GM19238 (cell line): ENCODE measurements around the gene DNAJC30.
A peak's percentile ranks its signal among the peaks of the same experiment; 100 is the strongest.
"Not testable (repeated sequence)": the region's sequence is repeated elsewhere in the genome, so short reads cannot be mapped to it uniquely, and the experiment has no call there.

Experiments used
- DNase-seq: peaks from one replicate; pipeline ENCODE4 v3.0.0; 2011; ENCODE audit warnings: low spot score; ENCODE audit not compliant: insufficient read length

Gene DNAJC30

DNA sequence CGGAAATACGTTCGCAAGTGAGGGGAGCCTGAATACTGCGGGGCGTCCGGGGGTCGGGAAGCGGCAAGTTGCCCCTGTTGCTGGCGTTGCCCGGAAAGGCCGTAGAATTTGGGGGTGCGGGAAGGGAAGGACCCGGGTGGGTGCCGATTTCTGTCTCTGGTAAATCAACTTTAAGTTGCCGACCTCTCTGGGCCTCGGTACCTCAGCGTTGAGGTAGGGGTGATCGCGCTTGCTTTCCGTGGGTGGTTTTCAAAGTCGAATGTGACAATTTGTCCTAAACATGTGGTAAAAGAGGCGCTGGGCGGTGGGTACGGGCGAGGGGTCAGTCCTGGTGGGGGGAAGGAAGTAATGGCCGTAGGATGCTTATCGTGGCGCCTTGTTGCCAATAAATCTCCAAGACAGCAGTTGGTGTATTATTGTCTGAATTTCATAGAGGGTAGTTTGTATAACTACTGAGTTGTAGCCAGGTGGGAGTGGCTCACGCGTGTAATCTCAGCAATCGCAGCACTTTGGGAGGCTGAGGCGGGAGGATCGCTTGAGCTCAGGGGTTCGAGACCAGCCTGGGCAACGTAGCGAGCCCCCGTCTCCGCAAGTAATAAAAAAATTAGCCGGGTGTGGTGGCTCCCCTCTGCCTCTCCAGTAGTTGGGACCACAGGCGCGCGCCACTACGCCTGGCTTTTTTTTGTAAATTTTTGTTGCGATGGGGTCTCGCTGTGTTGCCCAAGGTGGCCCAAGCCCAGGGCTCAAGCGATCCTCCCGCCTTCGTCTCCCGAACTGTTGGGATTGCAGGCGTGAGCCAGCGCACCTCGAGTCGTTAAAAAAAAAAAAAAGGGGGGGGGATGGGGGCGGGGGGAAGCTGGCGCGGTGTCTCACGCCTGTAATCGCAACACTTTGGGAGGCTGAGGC lies 788 bp upstream of the DNAJC30 start:
- no peak for DNase-seq

DNA sequence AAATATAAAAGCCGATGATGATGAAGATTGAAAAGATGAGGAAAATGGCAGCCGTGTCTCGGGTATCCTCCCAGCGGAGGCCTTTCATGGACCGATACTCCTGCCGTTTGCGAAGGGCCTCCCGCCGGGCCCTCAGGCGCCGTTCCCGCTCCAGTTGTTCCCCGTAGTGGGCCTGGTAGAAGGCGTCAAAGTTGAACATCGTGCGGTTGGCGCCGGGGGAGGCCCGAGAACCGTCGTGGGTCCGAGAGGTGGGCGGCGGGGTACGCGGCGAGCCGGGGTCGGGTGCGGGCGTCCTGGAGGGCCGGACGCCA lies 553 bp downstream of the DNAJC30 start:
- DNase-seq = no peak

DNA sequence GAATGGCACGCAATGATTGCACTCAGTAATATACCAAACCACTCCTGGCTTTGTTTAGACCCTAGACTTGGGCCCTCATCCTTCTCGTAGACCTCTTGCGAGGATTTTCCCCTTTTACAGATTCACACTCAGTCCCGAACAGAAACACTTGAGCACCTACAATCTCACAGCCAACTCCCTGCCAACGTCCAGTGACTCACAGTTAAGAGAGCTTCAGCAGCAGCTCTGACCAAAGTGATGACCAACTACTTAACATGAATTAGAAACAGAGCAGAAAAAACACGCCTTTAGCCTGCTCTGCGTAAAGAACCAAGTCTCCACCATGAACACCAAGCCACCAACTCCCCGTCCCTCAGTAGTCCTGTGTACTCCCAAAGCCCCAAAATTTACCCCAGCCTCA lies 2.2 kb downstream of the DNAJC30 start:
- DNase-seq = no peak

DNA sequence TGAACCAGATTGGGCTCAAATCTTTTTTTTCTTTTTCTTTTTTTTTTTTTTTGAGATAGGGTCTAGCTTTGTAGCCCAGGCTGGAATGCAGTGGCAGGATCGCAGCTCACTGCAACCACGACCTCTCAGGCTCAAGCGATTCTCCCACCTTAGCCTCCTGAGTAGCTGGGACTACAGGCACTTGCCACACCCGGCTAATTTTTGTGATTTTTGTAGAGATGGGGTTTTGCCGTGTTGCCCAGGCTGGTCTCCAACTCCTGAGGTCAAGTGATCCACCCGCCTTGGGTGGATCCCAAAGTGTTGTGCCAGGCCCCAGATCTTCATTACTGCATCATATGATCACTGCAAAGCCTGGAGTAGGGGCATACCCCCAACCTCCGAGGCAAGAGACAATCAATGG lies 2.8 kb downstream of the DNAJC30 start:
- DNase-seq = no peak

DNA sequence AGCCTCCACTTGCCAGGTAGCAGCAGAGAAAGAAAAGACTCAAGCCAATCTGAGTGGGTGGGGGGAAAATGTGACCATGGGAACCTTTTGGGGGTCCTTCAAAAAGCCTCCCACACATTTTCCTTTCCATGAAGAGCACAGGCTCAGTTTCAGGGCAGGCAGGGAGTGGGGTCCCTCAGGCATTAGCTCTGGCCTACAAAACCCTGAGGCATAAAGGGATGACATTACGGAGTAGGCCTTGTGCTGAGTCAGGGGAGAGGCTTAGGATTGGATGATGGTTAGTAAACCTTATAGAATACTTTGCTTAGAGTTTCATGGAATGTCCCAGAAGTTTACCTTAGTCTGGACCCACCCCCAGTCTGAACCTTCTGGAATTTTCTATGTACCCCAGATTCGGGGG lies 3.5 kb downstream of the DNAJC30 start:
- no peak for DNase-seq

DNA sequence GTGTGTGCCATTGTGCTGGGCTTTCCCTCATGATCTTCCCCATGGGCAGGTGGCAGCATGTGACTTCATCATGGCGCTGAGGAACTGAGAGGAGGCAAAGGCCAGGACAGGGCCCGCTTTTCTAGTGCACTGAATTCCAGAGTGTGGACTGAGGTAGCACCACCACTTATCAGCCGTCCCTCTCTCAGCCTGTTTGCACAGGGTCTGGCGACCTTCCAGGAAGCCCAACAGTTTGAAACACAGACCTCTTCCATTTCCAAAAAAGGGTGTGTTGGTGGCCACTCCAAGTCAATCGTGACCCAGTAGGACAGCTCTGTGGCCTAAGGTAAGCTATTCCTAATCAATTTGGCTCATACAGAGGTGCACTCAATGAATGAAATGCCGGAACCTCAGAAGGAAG lies 4.4 kb downstream of the DNAJC30 start:
- no peak for DNase-seq

DNA sequence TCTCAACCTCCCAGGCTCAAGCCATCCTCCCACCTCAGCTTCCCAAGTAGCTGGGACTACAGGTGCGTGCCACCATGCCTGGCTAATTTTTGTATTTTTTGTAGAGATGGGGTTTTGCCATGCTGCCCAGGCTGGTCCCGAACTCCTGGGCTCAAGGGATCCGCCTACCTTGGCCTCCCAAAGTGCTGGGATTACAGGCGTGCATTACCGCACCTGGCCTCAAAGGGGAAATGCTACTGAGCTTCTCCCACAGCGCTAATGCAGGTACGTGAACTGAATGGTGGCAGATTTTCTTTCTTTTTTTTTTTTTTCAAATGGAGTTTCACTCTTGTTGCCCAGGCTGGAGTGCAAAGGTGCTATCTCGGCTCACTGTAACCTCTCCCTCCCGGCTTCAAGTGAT lies 7.2 kb downstream of the DNAJC30 start:
- not testable (repeated sequence) for DNase-seq

DNA sequence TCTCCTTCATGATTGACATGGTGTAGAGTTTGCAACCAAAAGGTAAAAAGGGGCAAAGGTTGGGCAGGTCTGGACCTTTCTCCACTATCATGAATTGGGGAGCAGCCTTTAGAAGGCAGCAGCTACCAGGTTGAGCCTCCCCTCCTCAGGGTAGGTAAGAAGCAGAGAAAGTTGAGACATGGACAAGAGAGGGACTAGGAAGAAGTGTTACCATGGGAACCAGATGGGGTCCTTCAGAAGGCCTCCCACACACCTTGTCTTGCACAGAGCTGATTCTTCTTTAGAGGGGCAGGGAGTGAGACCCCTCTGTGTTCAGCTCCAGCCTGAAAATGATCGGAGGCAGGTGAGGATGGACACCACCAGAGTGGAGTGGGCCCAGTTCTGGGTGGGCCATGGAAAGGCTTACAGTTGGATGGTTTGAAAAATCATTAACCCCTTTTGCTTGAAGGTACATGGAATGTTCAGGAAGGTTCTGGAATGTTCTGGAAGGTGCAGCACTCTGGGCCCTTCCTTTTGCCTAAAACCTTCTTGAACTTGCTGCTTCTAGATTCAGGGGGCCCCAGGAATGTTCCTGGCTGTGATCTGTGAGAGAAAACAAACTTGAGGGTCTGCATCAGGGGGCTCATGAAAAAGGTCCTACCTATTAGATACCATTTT lies 8.7 kb downstream of the DNAJC30 start:
- no peak for DNase-seq

DNA sequence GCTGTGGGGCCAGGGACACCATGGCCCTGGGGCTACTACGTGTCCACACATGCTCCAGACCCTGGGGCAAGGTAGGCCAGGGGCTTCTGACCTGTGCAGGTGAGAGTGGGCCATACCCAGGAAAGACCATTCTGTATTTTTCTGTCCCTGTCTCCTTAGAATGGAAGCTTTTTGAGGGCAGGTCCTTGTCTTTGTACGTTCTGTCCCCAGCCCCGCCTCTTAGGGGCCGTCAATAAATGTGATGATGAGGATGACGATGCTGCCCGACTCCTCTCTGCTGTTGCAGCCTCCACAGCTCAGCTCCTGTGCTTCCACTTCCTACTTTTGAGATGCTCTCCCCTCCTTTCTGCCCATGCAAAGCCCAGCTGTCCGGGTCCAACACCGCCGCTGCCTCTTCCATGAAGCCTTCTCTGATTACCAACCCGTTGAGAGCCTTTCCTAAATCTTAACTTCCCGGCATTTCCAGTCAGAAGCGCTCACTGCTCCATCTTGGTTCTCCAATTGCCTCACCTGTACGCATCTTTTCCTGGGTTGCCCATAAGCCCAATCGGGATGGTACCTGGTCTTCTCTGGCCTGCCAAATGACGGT lies 11.3 kb downstream of the DNAJC30 start:
- DNase-seq = no peak

DNA sequence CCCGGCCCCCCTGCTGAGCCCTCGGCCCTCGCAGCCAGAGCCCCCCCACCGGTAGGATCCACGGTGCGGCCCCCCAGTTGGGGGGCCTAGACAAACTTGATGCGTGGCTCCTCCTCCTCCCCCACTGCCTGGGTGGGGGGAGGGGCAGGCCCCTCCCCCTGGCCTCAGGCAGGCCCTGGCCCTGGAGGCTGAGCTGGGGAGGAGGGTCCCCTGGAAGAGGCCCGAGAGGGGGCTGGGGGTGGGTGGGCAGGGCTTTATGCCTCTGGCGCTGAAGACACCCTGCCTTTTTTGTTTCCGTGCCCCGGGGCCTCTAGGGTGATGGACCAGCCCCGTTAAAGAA lies 12.0 kb downstream of the DNAJC30 start:
- DNase-seq = no peak

DNA sequence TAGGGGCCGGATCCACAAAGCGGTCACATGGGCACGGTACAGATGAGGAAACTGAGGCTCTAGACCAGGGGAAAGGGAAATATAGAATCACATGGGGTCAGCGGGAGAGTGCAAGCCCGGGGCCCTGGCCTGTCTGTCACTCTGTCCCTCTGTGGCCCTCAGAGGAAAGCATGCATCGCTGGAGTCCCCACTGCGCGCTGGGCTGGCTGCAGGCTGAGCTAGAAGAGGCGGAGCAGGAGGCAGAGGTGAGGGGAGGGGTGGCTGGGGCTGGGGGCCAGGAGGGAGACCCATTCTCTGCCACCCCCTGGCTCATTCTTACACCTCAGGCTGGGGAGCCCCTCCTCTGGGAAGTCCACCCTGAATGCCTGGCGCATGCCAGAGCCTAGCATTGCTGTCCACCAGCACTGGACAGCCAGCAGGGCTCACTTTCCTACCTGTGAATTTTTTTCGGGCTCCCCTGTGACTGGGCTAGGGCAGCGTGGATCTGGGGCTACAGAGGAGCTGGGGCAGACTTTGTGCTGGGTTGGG lies 13.3 kb downstream of the DNAJC30 start:
- no peak for DNase-seq

DNA sequence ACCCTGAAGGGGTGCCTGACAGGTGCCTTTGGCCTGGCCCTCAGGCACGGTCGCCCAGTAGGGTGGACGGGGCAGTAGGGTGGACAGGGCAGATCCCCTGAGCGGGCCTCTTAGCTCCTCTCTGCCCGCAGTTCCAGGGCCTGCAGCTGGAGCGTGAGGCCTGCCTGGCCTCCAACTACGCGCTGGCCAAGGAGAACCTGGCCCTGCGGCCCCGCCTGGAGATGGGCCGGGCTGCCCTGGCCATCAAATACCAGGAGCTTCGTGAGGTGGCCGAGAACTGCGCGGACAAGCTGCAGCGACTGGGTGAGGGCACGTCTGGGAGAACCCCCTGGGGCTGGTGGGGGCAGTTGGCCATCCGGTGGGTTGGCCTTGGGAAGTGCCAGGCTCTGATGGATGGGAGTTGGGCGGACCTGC lies 14.0 kb downstream of the DNAJC30 start:
- DNase-seq = no peak

DNA sequence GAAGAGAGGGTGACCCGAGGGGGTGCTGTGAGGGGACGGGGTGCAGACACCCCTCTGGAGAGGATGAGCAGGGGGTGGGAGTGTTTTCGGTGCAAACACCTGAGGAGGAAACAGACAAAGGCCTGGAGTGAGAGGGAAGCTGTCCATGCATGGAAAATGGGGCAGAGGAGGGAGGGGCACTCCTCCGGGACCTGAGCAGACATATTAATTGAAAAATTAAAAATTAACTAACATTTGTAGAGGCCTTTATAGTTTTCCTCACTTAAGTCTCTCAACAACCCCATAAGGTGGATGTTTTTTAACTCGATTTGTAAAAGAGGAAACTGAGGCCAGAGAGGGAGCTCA lies 14.4 kb downstream of the DNAJC30 start:
- no peak for DNase-seq

DNA sequence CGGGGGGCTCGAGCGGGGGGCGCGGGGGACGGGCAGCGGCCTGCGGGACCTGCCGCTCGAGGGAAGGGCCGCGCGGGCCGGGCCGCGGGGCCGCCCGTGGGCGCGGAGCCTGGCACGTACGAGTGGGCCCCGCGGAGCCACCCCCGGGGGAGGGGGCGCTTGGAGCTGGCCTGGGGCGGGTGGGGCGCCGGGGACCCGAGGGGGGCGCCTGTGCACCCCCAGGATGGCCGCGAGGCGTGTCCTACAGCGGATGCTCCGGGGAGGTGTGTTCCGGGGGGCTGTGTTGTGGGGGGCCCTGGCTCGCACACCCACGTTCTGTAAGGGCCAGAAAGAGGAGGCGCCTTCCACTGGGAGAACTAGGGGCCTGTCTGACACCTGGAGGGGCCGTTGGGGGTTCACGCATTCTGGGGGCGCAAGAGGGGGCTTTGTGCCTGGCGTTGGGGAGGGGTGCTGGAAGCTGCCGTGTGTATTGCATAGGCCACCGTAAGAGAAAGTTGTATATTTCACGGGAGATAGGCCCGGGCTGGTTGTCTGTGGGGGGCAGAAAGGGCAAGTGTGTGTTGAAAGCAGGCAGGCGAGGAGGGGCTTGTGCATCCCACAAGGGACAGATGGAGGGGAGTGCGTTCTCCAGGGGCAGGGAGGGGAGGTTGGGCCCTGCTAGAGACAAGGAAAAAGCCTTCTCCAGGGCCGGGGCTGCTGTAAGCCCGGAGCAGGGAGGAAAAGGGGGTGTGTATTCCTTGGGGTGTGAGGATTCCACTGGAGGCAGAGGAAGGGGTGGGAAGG lies 15.0 kb downstream of the DNAJC30 start:
- DNase-seq = peak; percentile 24

DNA sequence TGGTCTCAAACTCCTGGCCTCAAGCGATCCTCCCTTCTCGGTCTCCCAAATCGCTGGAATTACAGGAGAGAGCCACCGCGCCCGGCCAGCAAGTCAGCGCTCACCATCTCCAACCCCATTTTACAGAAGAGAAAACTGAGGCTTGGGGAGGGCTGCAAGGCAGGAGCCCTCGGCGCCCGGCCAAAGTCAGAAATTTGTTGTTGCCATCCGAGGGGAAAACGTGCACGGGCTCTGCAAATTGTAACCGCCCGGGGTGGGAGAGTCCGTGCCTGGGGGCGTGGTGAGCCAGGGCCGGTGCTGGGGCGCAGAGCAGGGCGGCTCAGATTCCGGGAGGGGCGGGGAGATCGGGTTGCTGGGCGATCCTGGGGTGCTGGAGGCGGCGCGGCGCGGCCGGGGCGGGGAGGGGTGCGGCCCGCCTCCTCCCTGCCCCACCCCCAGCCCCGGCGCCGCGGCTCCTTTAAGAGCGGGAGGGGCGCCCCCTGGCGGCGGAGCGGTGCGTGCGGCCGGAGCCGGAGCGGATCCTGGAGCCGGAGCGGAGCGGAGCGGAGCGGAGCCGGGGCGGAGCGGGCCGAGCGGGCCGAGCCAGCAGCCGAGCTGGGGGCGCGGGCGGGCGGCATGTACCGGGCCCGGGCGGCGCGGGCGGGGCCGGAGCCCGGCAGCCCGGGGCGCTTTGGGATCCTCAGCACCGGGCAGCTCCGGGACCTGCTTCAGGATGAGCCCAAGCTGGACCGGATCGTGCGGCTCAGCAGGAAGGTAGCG lies 15.7 kb downstream of the DNAJC30 start, which contains the start of gene VPS37D:
TSS of gene VPS37D (plus strand) at position 488 of the 759 bp plus-strand sequence. CDS start at position 616, 128 bp downstream.
- peak; percentile 94 for DNase-seq

DNA sequence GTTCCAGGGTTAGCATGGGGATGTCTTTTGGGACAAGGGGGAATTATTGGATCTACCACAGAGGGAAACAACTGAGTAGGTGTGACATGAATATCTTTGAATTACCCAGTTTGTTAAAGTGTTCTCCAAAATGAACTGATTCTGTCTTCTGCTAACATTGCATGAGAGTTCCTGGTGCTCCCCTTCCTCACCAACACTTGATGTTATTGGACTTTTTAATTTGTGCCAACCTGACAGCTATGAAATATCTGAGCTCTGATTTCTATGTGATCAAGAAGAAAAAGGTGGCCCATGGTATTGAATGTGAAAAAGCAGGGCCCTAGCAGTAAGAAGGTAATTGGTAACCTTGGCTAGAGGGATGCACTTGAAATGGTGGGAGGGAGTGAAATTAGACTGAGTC lies 20.2 kb downstream of the DNAJC30 start:
- no peak for DNase-seq

DNA sequence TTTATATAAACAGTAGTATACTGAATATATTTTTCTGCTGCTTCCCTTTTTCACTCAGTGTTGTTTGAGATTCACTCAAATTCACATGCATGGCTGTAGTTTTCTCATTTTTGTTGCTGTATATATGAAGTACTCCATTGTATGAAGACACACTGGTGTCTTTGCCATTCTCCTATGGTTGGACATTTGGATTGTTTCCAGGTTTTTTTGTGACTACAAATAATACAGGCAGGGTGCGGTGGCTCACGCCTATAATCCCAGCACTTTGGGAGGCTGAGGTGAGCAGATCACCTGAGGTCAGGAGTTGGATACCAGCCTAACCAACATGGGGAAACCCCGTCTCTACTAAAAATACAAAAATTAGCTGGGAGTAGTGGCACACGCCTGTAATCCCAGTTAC lies 22.7 kb downstream of the DNAJC30 start:
- DNase-seq = not testable (repeated sequence)

DNA sequence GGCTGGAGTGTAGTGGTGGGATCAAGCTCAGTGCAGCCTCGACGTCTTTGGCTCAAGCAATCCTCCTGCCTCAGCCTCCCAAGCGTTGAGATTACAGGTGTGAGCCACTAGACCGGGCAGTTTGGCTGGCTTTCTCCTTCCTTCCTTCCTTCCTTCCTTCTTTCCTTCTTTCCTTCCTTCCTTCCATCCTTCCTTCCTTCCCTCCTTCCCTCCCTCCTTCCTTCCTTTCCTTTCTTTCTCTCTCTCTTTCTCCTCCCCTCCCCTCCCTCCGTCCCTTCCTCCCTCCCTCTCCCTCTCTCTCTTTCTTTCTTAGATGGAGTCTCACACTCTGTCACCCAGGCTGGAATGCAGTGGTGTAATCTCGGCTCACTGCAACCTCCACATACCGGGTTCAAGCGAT lies 23.3 kb downstream of the DNAJC30 start:
- no peak for DNase-seq

DNA sequence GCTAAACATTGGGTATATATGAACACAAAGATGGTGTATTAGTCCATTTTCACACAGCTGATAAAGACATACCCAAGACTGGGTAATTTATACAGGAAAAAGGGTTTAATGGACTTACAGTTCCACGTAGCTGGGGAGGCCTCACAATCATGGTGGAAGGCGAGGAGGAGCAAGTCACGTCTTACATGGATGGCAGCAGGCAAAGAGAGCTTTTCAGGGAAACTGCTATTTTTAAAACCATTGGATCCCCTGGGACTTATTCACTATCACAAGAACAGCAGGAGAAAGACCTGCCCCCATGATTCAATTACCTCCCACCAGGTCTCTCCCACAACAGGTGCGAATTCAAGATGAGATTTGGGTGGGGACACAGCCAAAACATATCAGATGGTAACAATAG lies 27.9 kb downstream of the DNAJC30 start:
- not testable (repeated sequence) for DNase-seq

DNA sequence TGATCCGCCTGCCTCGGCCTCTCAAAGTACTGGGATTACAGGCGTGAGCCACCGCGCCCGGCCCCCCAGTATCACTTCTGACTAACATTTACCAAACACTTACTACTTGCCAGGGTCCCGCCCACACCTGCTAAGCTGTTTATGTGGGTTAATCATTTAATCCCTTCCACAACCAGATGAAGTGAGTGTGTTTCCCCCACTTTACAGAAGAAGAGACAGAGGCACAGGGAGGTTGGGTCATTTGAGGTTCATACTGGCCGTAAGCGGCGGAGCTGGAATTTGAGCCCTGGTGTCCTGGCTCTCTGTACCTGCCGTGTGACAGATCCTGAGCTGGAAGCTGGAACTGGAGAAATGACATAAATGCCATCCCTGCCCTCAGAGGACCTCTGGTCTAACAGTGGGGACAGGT lies 30.7 kb downstream of the DNAJC30 start:
- DNase-seq = no peak

DNA sequence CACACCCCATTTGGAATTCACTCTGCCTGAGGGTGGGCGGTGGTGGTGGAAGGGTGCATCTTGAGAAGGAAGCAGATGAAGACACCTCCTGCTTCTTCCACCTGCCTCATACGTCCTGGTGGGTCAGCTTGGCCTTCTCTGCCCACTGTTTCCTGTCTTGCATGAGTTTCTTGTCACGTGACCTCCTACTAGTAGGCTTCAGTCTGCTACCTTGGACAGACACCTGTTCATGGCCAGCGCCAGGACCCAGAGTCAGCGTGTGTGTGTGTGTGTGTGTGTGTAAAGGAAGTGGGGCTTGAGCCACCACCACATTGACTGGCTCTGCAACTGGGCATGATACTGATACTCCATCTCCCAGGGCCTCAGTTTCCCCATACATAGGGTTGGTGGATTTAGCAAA lies 32.7 kb downstream of the DNAJC30 start:
- no peak for DNase-seq
